Activated CD4-positive, alpha-beta T cell treated with anti-CD3 and anti-CD28 coated beads for 4 hours (primary cell): ENCODE data around the gene PIK3CG.
"Not testable (repeated sequence)": the region's sequence is repeated elsewhere in the genome, so short reads cannot be mapped to it uniquely, and the experiment has no call there.

ENCODE experiments used
- DNase-seq, 2 donors: peaks; one replicate each; pipeline ENCODE4 v3.0.0-alpha.2; 2020

Gene PIK3CG

GRCh38 chr7:106865130-106866041 is at the start of gene PIK3CG:
Gene PIK3CG (plus strand): TSS chr7:106865282. CDS start chr7:106867562, 2,280 bp downstream.
- DNase-seq = no peak

GRCh38 chr7:106817098-106817497 is 48.0 kb upstream of the PIK3CG start:
- no peak for DNase-seq

GRCh38 chr7:106818736-106819135 is 46.3 kb upstream of the PIK3CG start:
- DNase-seq = no peak

- DNase-seq = no peak
Measured at GRCh38 chr7:106819546-106819945, 45.5 kb upstream of the PIK3CG start.

- no peak for DNase-seq
Measured at GRCh38 chr7:106820321-106821217, 44.5 kb upstream of the PIK3CG start.

- no peak for DNase-seq
Measured at GRCh38 chr7:106823631-106824030, 41.5 kb upstream of the PIK3CG start.

- DNase-seq = no peak
Measured at GRCh38 chr7:106824458-106824857, 40.6 kb upstream of the PIK3CG start.

- DNase-seq = no peak
Measured at GRCh38 chr7:106827626-106828025, 37.5 kb upstream of the PIK3CG start.

- no peak for DNase-seq
Measured at GRCh38 chr7:106829496-106829895, 35.6 kb upstream of the PIK3CG start.

- DNase-seq = not testable (repeated sequence)
Measured at GRCh38 chr7:106830896-106831295, 34.2 kb upstream of the PIK3CG start.

- DNase-seq = no peak
Measured at GRCh38 chr7:106836816-106837215, 28.3 kb upstream of the PIK3CG start.

- no peak for DNase-seq
Measured at GRCh38 chr7:106839511-106839910, 25.6 kb upstream of the PIK3CG start.

- no peak for DNase-seq
Measured at GRCh38 chr7:106840342-106840741, 24.7 kb upstream of the PIK3CG start.

- no peak for DNase-seq
Measured at GRCh38 chr7:106841896-106842390, 23.1 kb upstream of the PIK3CG start.

- no peak for DNase-seq
Measured at GRCh38 chr7:106844279-106844997, 20.6 kb upstream of the PIK3CG start.

GRCh38 chr7:106848049-106848448 is 17.0 kb upstream of the PIK3CG start:
- DNase-seq = no peak

GRCh38 chr7:106848851-106849442 is 16.1 kb upstream of the PIK3CG start:
- DNase-seq = no peak

GRCh38 chr7:106851632-106852031 is 13.4 kb upstream of the PIK3CG start:
- DNase-seq = not testable (repeated sequence)

- DNase-seq = no peak
Measured at GRCh38 chr7:106853250-106853908, 11.7 kb upstream of the PIK3CG start.

- DNase-seq = no peak
Measured at GRCh38 chr7:106855540-106856132, 9.4 kb upstream of the PIK3CG start.
